CD4-positive, alpha-beta T cell treated with Interleukin-15 for 4 hours (primary cell): Measurements from ENCODE around the gene ERLEC1.
A peak's percentile ranks its signal among the peaks of the same experiment; 100 is the strongest.
"Not testable (repeated sequence)": the region's sequence is repeated elsewhere in the genome, so short reads cannot be mapped to it uniquely, and the experiment has no call there.

Experiments
- DNase-seq: peaks from one replicate; pipeline ENCODE4 v3.0.0-alpha.2; 2020; ENCODE audit warnings: low spot score

ERLEC1 gene

GRCh38 chr2:53786705-53787613 is at the start of gene ERLEC1, which contains the start of gene ASB3:
TSS of gene ERLEC1 (plus strand) at chr2:53787044. CDS start at chr2:53787211, 167 bp downstream.
TSS of gene ASB3 (minus strand) at chr2:53786953. CDS start at chr2:53765572, 21,381 bp downstream.
- DNase-seq = peak; percentile 85

GRCh38 chr2:53737091-53737490 is 49.8 kb upstream of the ERLEC1 start:
- no peak for DNase-seq

- DNase-seq = no peak
These were observed 47.8 kb upstream of the ERLEC1 start for GRCh38 chr2:53739032-53739431.

GRCh38 chr2:53740170-53740569 is 46.7 kb upstream of the ERLEC1 start:
- DNase-seq = no peak

- no peak for DNase-seq
These were observed 42.3 kb upstream of the ERLEC1 start for GRCh38 chr2:53744395-53745065.

- DNase-seq = no peak
These were observed 36.6 kb upstream of the ERLEC1 start for GRCh38 chr2:53750041-53750768.

GRCh38 chr2:53751728-53752127 is 35.1 kb upstream of the ERLEC1 start:
- no peak for DNase-seq

GRCh38 chr2:53752385-53752784 is 34.5 kb upstream of the ERLEC1 start:
- no peak for DNase-seq

- no peak for DNase-seq
These were observed 33.8 kb upstream of the ERLEC1 start for GRCh38 chr2:53753041-53753440.

- DNase-seq = no peak
These were observed 31.7 kb upstream of the ERLEC1 start for GRCh38 chr2:53755121-53755520.

GRCh38 chr2:53756644-53757043 is 30.2 kb upstream of the ERLEC1 start:
- no peak for DNase-seq

- not testable (repeated sequence) for DNase-seq
These were observed 29.6 kb upstream of the ERLEC1 start for GRCh38 chr2:53757206-53757605.

- DNase-seq = no peak
These were observed 21.1 kb upstream of the ERLEC1 start for GRCh38 chr2:53765767-53766166.

- DNase-seq = peak; percentile 81
These were observed 19.2 kb upstream of the ERLEC1 start, which contains the start of gene CHAC2 for GRCh38 chr2:53767405-53768241. TSS of gene CHAC2 (plus strand) at chr2:53767804. CDS start at chr2:53767887, 83 bp downstream.

- DNase-seq = peak; percentile 47
These were observed 18.7 kb upstream of the ERLEC1 start for GRCh38 chr2:53768242-53768542.

- DNase-seq = no peak
These were observed 17.4 kb upstream of the ERLEC1 start for GRCh38 chr2:53769318-53769945.

- no peak for DNase-seq
These were observed 16.6 kb upstream of the ERLEC1 start for GRCh38 chr2:53770264-53770663.

- DNase-seq = no peak
These were observed 9.7 kb upstream of the ERLEC1 start for GRCh38 chr2:53777134-53777533.

- no peak for DNase-seq
These were observed 8.2 kb upstream of the ERLEC1 start for GRCh38 chr2:53778536-53779162.

GRCh38 chr2:53780056-53780455 is 6.8 kb upstream of the ERLEC1 start:
- DNase-seq = no peak

- DNase-seq = no peak
These were observed 4.2 kb upstream of the ERLEC1 start for GRCh38 chr2:53782676-53783075.
